Stimulated activated CD8-positive, alpha-beta memory T cell treated with anti-CD3 and anti-CD28 coated beads, Interleukin-2, amount 100 ng/mL, for 48 hours (primary cell): ENCODE data around the gene LRMDA.

Source experiments
- DNase-seq, 2 donors: peaks; one replicate each; pipeline ENCODE4 v3.0.0-alpha.2; 2020; ENCODE audit warnings: low read depth in 2 of 2

LRMDA gene

DNA sequence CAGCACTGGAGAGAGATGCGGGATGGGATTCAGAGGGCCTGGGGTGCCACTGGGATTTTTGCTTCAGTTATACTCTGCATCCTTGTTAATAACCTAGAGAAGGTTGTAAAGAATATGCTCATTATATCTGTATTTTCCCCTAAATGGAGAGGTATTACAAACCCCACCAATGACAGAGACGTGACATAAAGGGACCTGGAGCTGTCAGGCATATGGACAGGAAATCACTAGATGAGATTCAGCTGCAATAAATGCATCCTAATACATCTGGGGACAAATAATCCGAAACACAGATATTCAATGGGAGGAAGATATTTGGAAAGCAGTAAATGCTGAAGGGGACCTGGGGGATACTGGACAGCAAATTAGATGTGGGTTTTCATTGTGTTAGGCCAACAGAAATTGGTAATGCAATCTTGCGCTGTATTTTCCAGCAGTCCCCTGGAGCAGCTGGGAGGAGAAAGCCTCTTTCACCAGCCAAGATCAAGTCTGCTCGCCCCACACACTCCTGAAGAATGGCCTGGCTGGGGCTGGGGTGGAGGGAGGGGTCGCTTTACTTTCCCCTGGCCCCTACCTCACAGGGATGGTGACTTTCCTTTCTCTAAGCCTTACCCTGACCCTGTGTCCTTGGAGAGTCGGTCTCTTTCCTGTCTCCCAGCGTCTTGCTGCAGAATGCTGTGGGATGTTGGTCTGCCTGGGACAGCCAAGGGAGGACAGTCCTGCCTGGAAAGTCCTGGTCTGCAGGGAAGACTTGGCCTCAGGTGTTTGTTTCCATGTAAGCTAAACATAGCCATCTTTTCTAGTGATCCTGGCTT lies 653.8 kb downstream of the LRMDA start:
- DNase-seq: no peak

GRCh38 chr10:76085817-76086167 lies 654.4 kb downstream of the LRMDA start:
- no peak for DNase-seq

- no peak for DNase-seq
Observed at GRCh38 chr10:76086170-76086760, 654.8 kb downstream of the LRMDA start.

DNA sequence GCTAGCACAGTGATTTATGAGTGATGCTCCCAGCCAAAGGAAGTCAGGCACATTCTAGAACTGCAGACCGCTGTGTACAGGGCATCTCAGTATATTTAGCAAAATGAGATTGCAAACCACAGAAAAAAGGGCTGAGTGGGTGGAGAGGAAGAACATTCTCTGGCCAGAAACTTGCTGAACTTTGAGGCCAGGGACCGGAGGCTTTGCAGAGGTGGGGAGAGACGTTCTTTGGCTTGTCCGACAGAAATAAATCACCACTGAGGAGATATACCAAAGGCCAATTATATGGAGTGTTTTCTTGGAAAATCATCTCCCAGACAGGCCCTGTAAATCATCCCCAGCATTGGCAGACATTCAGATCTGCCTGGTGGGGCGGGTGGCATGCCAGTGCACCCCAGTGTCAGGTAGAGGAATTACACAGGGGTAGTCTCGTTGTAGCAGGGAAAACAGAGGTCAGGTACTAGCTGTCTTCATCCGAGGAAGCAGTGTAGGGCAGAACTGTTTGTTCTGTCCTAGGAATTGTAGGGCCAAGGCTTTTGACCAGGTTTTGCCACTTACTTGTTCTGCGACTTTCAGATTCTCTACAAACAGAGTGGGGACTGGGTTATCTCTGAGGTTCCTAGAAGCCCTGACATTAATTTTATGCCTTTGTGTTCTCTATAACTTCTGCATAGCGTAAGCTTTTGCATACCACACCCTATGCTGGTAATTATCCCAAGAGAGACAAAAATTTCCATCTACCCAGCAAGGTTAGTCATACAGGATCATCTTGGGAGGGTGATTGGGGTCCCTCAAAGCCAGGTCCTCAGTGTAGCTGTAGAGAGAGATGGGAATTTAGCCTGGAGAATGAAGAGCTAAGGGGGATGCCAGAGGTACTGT lies 655.6 kb downstream of the LRMDA start:
- DNase-seq: no peak

DNA sequence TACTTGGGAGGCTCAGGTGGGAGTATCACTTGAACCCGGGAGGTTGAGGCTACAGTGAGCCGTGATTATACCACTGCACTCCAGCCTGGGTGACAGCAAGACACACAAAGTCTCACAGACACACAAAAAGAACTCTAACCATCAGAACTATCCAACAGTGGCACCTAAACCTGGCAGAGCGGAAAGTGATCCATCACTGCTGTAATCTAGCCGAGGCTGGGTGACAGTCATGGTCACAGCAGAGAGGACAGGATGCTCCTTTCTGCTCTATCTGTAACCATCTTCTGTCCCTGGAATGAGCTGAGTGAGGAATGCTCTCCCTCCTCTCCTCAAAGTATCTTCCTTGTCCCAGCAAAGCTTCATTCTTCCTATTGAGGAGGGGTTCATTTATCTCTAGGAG lies 656.6 kb downstream of the LRMDA start:
- DNase-seq: no peak

GRCh38 chr10:76088980-76089379 lies 657.6 kb downstream of the LRMDA start:
- no peak for DNase-seq

GRCh38 chr10:76089556-76090180 lies 658.2 kb downstream of the LRMDA start:
- no peak for DNase-seq

- no peak for DNase-seq
Observed at GRCh38 chr10:76091926-76092325, 660.5 kb downstream of the LRMDA start.

DNA sequence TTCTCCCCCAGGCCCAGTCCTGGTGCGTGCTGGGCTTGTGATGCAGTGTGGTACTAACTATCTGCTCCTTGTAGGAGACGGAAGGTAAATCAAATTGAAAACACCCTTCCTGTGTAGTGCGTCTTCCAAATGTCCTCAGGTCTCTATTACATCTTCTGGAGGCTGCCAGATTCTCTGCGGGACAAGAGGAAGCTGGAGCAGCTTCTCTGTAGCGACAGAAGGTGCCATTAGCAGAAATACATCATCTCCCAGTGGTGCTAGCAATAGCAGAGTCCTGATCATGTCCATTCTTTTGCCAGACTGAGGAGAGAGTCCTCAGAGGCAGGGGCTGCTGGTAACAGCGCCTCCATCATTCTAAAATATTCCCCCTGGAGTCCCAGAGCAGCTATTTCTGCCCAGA lies 675.2 kb downstream of the LRMDA start:
- no peak for DNase-seq

- no peak for DNase-seq
Observed at GRCh38 chr10:76108563-76109359, 677.3 kb downstream of the LRMDA start.

DNA sequence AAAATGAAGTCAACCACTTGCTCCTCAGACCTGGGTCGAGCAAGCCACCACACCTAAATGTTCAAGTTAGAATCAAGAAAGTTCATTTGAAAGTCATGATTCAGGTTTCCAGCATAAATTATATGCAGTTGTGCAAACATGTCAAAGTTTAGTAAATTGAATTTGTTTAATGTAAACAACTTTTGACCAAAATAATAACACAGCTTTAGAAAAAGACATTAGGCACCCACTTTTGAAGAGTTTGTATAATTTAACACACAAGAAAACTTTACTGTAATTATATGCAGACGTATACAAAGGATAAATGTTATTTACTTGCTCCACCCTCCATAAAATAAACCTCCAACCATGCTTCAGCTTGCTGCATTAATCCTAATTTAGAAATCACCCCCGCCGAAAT lies 680.0 kb downstream of the LRMDA start:
- no peak for DNase-seq

GRCh38 chr10:76111986-76112825 lies 680.8 kb downstream of the LRMDA start:
- DNase-seq: no peak

GRCh38 chr10:76112826-76113150 lies 681.4 kb downstream of the LRMDA start:
- no peak for DNase-seq

GRCh38 chr10:76113952-76114351 lies 682.5 kb downstream of the LRMDA start:
- DNase-seq: no peak

- DNase-seq: no peak
Observed at GRCh38 chr10:76114581-76115001, 683.2 kb downstream of the LRMDA start.

- DNase-seq: no peak
Observed at GRCh38 chr10:76115131-76115470, 683.7 kb downstream of the LRMDA start.

- DNase-seq: no peak
Observed at GRCh38 chr10:76115471-76116155, 684.2 kb downstream of the LRMDA start.

DNA sequence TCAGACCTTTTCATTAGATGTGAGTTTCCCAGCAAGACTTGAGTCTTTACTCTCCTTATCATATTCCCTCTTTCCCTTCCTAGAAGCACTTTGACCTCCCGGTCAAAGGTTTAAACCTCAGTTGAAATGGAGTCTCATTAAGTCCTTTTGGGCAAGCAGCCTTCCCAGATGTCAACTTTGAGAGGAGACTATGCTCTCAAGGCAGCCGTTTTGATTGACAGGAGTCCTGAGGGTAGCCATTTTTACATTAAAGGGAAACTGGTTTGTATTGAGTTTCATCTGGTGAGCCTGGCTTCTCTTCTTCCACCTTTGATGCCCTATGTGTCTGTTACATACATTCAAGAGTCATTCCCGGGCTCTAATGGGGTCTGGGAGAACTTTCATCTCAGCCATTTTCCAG lies 685.1 kb downstream of the LRMDA start:
- DNase-seq: no peak

DNA sequence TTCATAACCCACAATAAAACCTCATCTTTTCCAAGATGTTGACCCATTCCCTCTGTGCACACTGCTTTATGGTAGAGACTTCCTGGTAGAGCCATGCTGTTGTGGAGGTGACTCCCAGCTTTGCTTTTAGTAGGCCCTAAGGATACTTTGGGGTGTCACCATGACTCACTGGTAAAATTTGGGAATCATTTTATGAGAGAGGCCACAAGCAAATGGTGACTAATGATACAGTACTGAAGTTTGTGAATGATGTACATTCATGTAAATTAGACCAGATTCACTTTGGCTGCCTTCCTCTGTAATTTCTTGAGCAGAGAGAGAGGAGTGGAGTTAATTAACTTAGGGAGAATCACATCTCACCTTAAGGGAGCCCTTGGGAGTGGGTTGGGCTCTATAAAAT lies 686.5 kb downstream of the LRMDA start:
- DNase-seq: no peak

DNA sequence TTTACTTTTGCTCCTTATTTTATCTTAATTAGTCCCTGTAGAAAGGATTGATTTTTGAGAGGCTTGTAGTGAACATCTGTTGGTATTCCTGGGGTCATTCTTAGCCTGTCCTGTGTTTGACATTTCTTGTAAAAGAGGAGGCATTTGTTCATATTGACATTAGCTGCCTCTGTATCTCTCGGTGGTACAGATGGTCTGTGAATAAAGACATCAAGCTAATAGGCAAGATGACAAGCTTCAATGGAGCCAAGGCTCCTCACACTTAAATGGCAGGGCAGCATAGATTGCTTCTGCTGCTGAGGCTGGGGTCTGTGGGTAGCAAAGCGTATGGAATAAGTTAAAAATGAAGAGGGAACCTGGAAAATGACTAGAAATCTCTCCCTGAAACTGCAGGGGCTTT lies 687.6 kb downstream of the LRMDA start:
- no peak for DNase-seq
